ENCODE measurements around the gene RIBC2.

The RIBC2 gene

GRCh38 chr22:45468872-45469271, 55.4 kb downstream of the RIBC2 start:
- H3K4me3 ChIP-seq (ENCODE audit: low read depth, low read length): no peak overlapping the region
- no peak for DNase-seq (ENCODE audit: low read depth)
- no peak for TF ChIP-seq CTCF (IDR thresholded peaks at IDR 0.05; ENCODE audit: low read depth, low read length, missing control alignments)
- in situ Hi-C loops (cut with HindIII; ENCODE audit: low sequenced_read_pairs): loop anchor here (5.0 kb wide), 1 partner anchor 43 kb away; no protein-coding TSS in a partner anchor

GRCh38 chr22:45469281-45470073, 56.0 kb downstream of the RIBC2 start:
- in situ Hi-C loops (cut with HindIII; ENCODE audit: low sequenced_read_pairs): loop anchor here (5.0 kb wide), 2 partner anchors 43 to 83 kb away; no protein-coding TSS in a partner anchor
- DNase-seq (ENCODE audit: low read depth): no peak
- TF ChIP-seq CTCF (IDR thresholded peaks at IDR 0.05; ENCODE audit: low read depth, low read length, missing control alignments): no peak
- H3K4me3 ChIP-seq (ENCODE audit: low read depth, low read length): no peak overlapping the region

DNA sequence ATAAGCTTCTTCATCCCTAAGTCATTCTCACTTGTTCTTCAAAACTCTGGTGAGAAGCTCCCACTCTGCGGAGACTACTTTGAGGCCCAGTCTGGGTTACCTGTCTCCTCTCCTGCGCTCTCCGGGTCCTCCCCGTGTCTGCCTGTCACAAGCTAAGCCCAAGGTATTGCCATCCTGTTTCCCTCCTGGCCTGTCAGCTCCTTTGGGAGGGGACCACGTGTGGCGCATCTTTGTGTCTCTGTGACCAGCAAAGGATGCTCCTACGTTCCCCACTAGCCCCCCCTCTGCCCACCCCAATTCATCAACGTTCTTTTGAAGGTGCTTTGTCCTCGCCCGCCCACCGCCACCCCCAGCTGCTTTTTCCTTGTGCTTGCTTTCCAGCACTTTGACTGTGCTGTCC, 57.4 kb downstream of the RIBC2 start:
- in situ Hi-C loops (cut with HindIII; ENCODE audit: low sequenced_read_pairs): loop anchor here (5.0 kb wide), 1 partner anchor 81 kb away; no protein-coding TSS in a partner anchor
- no peak for TF ChIP-seq CTCF (IDR thresholded peaks at IDR 0.05; ENCODE audit: low read depth, low read length, missing control alignments)
- DNase-seq (ENCODE audit: low read depth): no peak
- no peak overlapping the region for H3K4me3 ChIP-seq (ENCODE audit: low read depth, low read length)

DNA sequence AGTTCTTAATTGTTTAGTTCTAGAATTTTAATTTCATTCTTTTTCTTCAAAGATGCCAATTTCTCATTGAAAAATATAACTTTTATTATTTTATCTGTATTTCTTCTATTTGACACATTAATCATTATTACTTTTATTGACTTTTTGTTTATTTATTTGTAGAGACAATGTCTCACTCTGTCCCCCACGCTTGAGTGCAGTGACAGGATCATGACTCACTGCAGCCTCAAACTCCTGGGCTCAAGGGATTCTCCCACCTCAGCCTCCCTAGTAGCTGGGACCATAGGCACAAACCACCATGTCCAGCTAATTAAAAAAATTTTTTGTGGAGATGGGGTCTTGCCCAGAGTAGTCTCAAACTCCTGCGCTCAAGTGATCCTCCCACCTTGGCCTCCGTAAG, 58.9 kb downstream of the RIBC2 start:
- TF ChIP-seq CTCF (IDR thresholded peaks at IDR 0.05; ENCODE audit: low read depth, low read length, missing control alignments): no peak
- no peak overlapping the region for H3K4me3 ChIP-seq (ENCODE audit: low read depth, low read length)
- in situ Hi-C loops (cut with HindIII; ENCODE audit: low sequenced_read_pairs): loop anchor here (5.0 kb wide), 1 partner anchor 80 kb away; no protein-coding TSS in a partner anchor
- DNase-seq (ENCODE audit: low read depth): no peak

DNA sequence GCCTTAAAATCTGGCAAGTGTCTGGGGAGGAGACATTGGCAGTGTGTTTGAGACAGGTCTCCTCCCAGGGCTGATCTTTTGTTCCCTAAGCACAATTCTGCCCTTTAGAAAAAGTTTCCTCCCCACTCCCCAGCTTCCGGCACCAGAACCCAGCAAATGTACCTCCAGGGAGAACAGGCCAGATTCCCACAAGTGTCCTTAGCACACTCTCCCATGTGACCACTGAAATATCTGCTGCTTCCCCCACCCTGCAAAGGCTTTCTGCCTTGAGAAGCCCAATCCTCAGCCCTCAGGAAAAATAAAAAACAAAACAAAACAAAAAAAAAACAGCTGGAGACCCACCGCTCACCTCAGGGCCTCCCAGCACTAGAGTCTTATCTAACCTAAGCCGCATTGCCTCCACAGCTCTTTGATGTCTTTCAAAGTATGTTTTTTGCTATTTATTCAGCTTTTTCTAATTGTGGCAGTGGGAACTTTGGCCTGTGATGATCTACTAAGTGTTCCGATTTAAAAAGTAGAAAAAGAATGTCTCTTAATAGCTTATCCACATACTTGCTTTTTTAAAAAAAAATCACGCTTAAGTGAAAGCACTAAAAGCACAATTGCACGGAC, 60.2 kb downstream of the RIBC2 start:
- in situ Hi-C loops (cut with HindIII; ENCODE audit: low sequenced_read_pairs): loop anchor here (5.0 kb wide), 1 partner anchor 79 kb away; no protein-coding TSS in a partner anchor
- no peak for DNase-seq (ENCODE audit: low read depth)
- no peak for TF ChIP-seq CTCF (IDR thresholded peaks at IDR 0.05; ENCODE audit: low read depth, low read length, missing control alignments)

GRCh38 chr22:45475063-45475747, 61.7 kb downstream of the RIBC2 start:
- in situ Hi-C loops (cut with HindIII; ENCODE audit: low sequenced_read_pairs): no loop called here
- TF ChIP-seq CTCF (IDR thresholded peaks at IDR 0.05; ENCODE audit: low read depth, low read length, missing control alignments): no peak
- no peak overlapping the region for H3K4me3 ChIP-seq (ENCODE audit: low read depth, low read length)
- no peak for DNase-seq (ENCODE audit: low read depth)

More for the DNA sequence above, 60.2 kb downstream of the RIBC2 start:
- H3K4me3 ChIP-seq (ENCODE audit: low read depth, low read length): no peak overlapping the region

All from astrocyte of the cerebellum (primary cell).